ENCODE measurements around the gene EYA3. TPM values are rescaled to one million over a fixed set of nuclear protein-coding genes. Genes with fewer than 3 reads are reported as not detected.

The EYA3 gene
- total and polyA plus RNA-seq, 2 of the 4 experiments (the other 2 are of a cell fraction), result 9.1 to 17.6 TPM

GRCh38 chr1:28028873-28029654 is 59.3 kb downstream of the EYA3 start (continued):
- no peak for TF ChIP-seq ELK1 (IDR thresholded peaks at IDR 0.05; ENCODE audit: borderline replicate concordance, low read depth, low read length)

GRCh38 chr1:28027660-28028059 is 60.8 kb downstream of the EYA3 start:
- Histone ChIP-seq H3K23ac (ENCODE audit: low read depth, low read length) (no peak overlapping the region), H3K4me1 (ENCODE audit: control insufficient read depth, insufficient read depth, low read length) (peaks cover 13% of the 10 kb centered on the region), H2BK120ac (ENCODE audit: low read depth, low read length) (no peak overlapping the region; the same call in 1 of the 2 replicates), H2AFZ (replicated peaks; ENCODE audit: low read length, poor library complexity) (no peak overlapping the region), H2AK5ac (ENCODE audit: low read depth, low read length) (no peak overlapping the region), H3K27me3 (ENCODE audit: control insufficient read depth, insufficient read depth, low read length) (no peaks in the 10 kb centered on the region), H4K20me1 (ENCODE audit: insufficient read depth, low read length) (no peaks in the 10 kb centered on the region), H3K4me2 (ENCODE audit: low read depth, low read length) (no peak overlapping the region), H3K9ac (ENCODE audit: low read depth, low read length) (no peak overlapping the region), H3K14ac (replicated peaks; ENCODE audit: low read depth, low read length) (no peak overlapping the region), H4K91ac (ENCODE audit: insufficient read depth, low read depth, low read length) (no peak overlapping the region), H2AK9ac (replicated peaks; ENCODE audit: low read depth, low read length, poor library complexity) (no peak overlapping the region), H2BK15ac (ENCODE audit: low read depth, low read length) (no peak overlapping the region), H2BK5ac (ENCODE audit: low read depth, low read length, poor library complexity, severe bottlenecking) (peak overlapping the region; percentile 3), H3K79me1 (ENCODE audit: low read depth in 1 of 2, low read length in 2 of 2) (peaks cover 18 to 34% of the 10 kb centered on the region in 2 experiments), H3K9me1 (ENCODE audit: insufficient read depth, low read length) (peaks cover 11% of the 10 kb centered on the region), H3K36me3 (ENCODE audit: control insufficient read depth, insufficient read depth, low read length) (no peaks in the 10 kb centered on the region; the same call in 1 of the 2 replicates), H3K9me3 (ENCODE audit: control insufficient read depth, insufficient read depth, low read length) (no peaks in the 10 kb centered on the region), H3K18ac (ENCODE audit: low read depth, low read length) (no peak overlapping the region), H3K56ac (ENCODE audit: extremely low read depth, insufficient read depth, low read length) (no peak overlapping the region), H3K27ac (ENCODE audit: insufficient read depth, low read length) (no peak overlapping the region), H3K4ac (ENCODE audit: low read depth, low read length) (peak overlapping the region; percentile 11; the same call in 1 of the 2 replicates), H4K8ac (ENCODE audit: low read depth in 2 of 2, low read length in 2 of 2) (no peak overlapping the region), H3K4me3 (ENCODE audit: insufficient read depth, low read depth, low read length) (no peak overlapping the region), H4K5ac (ENCODE audit: low read depth, low read length) (no peak overlapping the region), H2BK20ac (ENCODE audit: low read depth, low read length) (peak overlapping the region; percentile 38; the same call in 1 of the 2 replicates)
- in situ Hi-C loops (cut with MboI; ENCODE audit: low sequenced_read_pairs), result no loop called here
- intact Hi-C loops (cut with micrococcal nuclease), result no loop called here
- dilution Hi-C loops (cut with HindIII; ENCODE audit: low sequenced_read_pairs, unreplicated experiment), result no loop called here
- ChIA-PET CTCF (interaction anchor here (1.2 kb wide), 1 partner anchor 11 kb away, joined by 3 read pairs; no protein-coding TSS in a partner anchor), POLR2A (ENCODE audit: unreplicated experiment) (no interaction called here)
- no TSS peak for BruUV-seq (replicated peaks)
- ATAC-seq (ENCODE audit: low read depth) (no peak), DNase-seq (no peak)
- no peak for TF ChIP-seq RFX5 (IDR thresholded peaks at IDR 0.05; ENCODE audit: low read depth, low read length)
- no peak for TF ChIP-seq MXI1 (IDR thresholded peaks at IDR 0.05; ENCODE audit: borderline replicate concordance, low read depth, low read length)
- no peak for TF ChIP-seq POLR2A (IDR thresholded peaks at IDR 0.05; ENCODE audit: low read depth, low read length)
- no peak for TF ChIP-seq MAZ (IDR thresholded peaks at IDR 0.05; ENCODE audit: borderline replicate concordance, low read depth, low read length)
- no peak for TF ChIP-seq RAD21 (IDR thresholded peaks at IDR 0.05; ENCODE audit: low read length)
- TF ChIP-seq FOS (IDR thresholded peaks at IDR 0.05; ENCODE audit: low read depth, low read length), result no peak
- TF ChIP-seq CHD1 (IDR thresholded peaks at IDR 0.05; ENCODE audit: low read depth, low read length), result no peak
- no peak for TF ChIP-seq CTCF (conservative IDR thresholded peaks at IDR 0.05; ENCODE audit: low read depth, low read length)
- no peak for TF ChIP-seq ELK1 (IDR thresholded peaks at IDR 0.05; ENCODE audit: borderline replicate concordance, low read depth, low read length)
- no peak for TF ChIP-seq BHLHE40 (IDR thresholded peaks at IDR 0.05; ENCODE audit: low read depth, low read length)
- TF ChIP-seq MAFK (IDR thresholded peaks at IDR 0.05; ENCODE audit: low read depth, low read length), result no peak
- no peak for TF ChIP-seq NFE2L2 (IDR thresholded peaks at IDR 0.05; ENCODE audit: low read depth, low read length)

Measured in IMR-90 (cell line).